Neural progenitor cell (in vitro differentiated cells): ENCODE measurements around the gene ENO2. TPM values are rescaled to one million over a fixed set of nuclear protein-coding genes. Genes with fewer than 3 reads are reported as not detected.

Experiments
- DNase-seq: peaks from one replicate; pipeline ENCODE4 v3.0.0-alpha.2; 2016; ENCODE audit warnings: low spot score
- H2AFZ ChIP-seq: fragments of 200-600 bp; sonication (generic); replicated peaks from 2 replicates; pipeline ENCODE4 v1.6.1; 2016; ENCODE audit warnings: antibody characterized with exemption
- H3F3A ChIP-seq: fragments of 200-600 bp; sonication (generic); 2 replicates; pipeline ENCODE4 v1.6.1; 2016; ENCODE audit warnings: antibody characterized with exemption, low read depth
- H3K27ac ChIP-seq: fragments of 200-600 bp; sonication (generic); 2 replicates; pipeline ENCODE4 v1.5.1; 2016; ENCODE audit warnings: mild to moderate bottlenecking
- H3K27me3 ChIP-seq: fragments of 200-600 bp; sonication (generic); 2 replicates; pipeline ENCODE4 v1.6.1; 2016; ENCODE audit warnings: mild to moderate bottlenecking, moderate library complexity
- H3K36me3 ChIP-seq: fragments of 200-600 bp; sonication (generic); 2 replicates; pipeline ENCODE4 v1.5.1; 2016
- H3K4me1 ChIP-seq: fragments of 200-600 bp; sonication (generic); 2 replicates; pipeline ENCODE4 v1.6.1; 2016; ENCODE audit warnings: mixed run types
- H3K4me2 ChIP-seq: fragments of 200-600 bp; sonication (generic); 2 replicates; pipeline ENCODE4 v1.6.1; 2016
- H3K4me3 ChIP-seq: fragments of 200-600 bp; sonication (generic); 2 replicates; pipeline ENCODE4 v1.5.1; 2016
- H3K79me2 ChIP-seq: fragments of 200-600 bp; sonication (generic); 2 replicates; pipeline ENCODE4 v1.6.1; 2016; ENCODE audit warnings: low read depth
- H3K9ac ChIP-seq: fragments of 200-600 bp; sonication (generic); 2 replicates; pipeline ENCODE4 v1.6.1; 2016
- H3K9me3 ChIP-seq: fragments of 200-600 bp; sonication (generic); 2 replicates; pipeline ENCODE4 v1.5.1; 2016; ENCODE audit warnings: low read depth
- H4K20me1 ChIP-seq: fragments of 200-600 bp; sonication (generic); 2 replicates; pipeline ENCODE4 v1.6.1; 2016; ENCODE audit warnings: low read depth
- H3K27ac Mint-ChIP-seq: 3 replicates; pipeline ENCODE4 v1.8.0; 2021; ENCODE audit warnings: mixed read lengths
- H3K27me3 Mint-ChIP-seq: 2 replicates; pipeline ENCODE4 v1.8.0; 2022; ENCODE audit warnings: low read depth, mild to moderate bottlenecking, inconsistent platforms, moderate library complexity, mixed read lengths; ENCODE audit not compliant: insufficient read depth
- H3K36me3 Mint-ChIP-seq: 3 replicates; pipeline ENCODE4 v1.8.0; 2021; ENCODE audit warnings: mixed read lengths
- H3K4me1 Mint-ChIP-seq: 3 replicates; pipeline ENCODE4 v1.8.0; 2021; ENCODE audit warnings: mixed read lengths
- H3K4me3 Mint-ChIP-seq: 3 replicates; pipeline ENCODE4 v1.8.0; 2021; ENCODE audit warnings: mild to moderate bottlenecking, moderate library complexity, mixed read lengths
- H3K9me3 Mint-ChIP-seq: 3 replicates; pipeline ENCODE4 v1.8.0; 2020; ENCODE audit warnings: mixed read lengths
- CTCF ChIP-seq: fragments of 200-600 bp; sonication (generic); IDR thresholded peaks from 2 replicates; pipeline ENCODE4 v1.5.1; 2017; ENCODE audit warnings: antibody characterized with exemption, mild to moderate bottlenecking
- EZH2 ChIP-seq: fragments of 200-600 bp; sonication (generic); IDR thresholded peaks from 2 replicates; pipeline ENCODE4 v1.6.1; 2017; ENCODE audit warnings: antibody characterized with exemption, mild to moderate bottlenecking, moderate library complexity
- EZH2phosphoT487 ChIP-seq: fragments of 200-600 bp; sonication (generic); IDR thresholded peaks from 2 replicates; pipeline ENCODE4 v1.6.1; 2017; ENCODE audit warnings: antibody characterized with exemption
- total RNA-seq: library from RNA; depleted of rRNA; stranded (reverse); fragments of >200 nt; gene quantifications from 2 replicates; pipeline ENCODE4 v1.2.3, GENCODE V29; 2015; ENCODE audit warnings: low replicate concordance

ENO2 gene
- total RNA-seq, 1 donor from 2014 or later = 82.2 TPM

GRCh38 chr12:6927379-6928021 lies 13.1 kb downstream of the ENO2 start, which contains the start of gene ATN1:
Gene ATN1, plus strand, starts transcription at chr12:6927959. Its CDS starts 6,043 bp downstream, at chr12:6934002.
- H3K79me2 ChIP-seq = peaks cover 61% of the 10 kb centered on the region
- Mint-ChIP-seq H3K9me3 (no peaks in the 10 kb centered on the region), H3K4me1 (peaks cover 76% of the 10 kb centered on the region)

GRCh38 chr12:6928022-6928702 lies 13.8 kb downstream of the ENO2 start:
- no peak overlapping the region for H2AFZ ChIP-seq
- H3K4me1 ChIP-seq = peaks cover 40% of the 10 kb centered on the region
- Mint-ChIP-seq H3K27me3 (peaks cover 11% of the 10 kb centered on the region), H3K4me1 (peaks cover 73% of the 10 kb centered on the region), H3K9me3 (no peaks in the 10 kb centered on the region), H3K27ac (peak overlapping the region; percentile 80), H3K36me3 (peaks cover 16% of the 10 kb centered on the region), H3K4me3 (peak overlapping the region; percentile 98)
- peak overlapping the region; percentile 91 for H3K4me3 ChIP-seq
- peaks cover 68% of the 10 kb centered on the region for H3K79me2 ChIP-seq
- no peaks in the 10 kb centered on the region for H3K27me3 ChIP-seq
- H3K9ac ChIP-seq = peak overlapping the region; percentile 85
- H4K20me1 ChIP-seq = peaks cover 51% of the 10 kb centered on the region
- TF ChIP-seq EZH2 = no peak
- peak; percentile 48 for DNase-seq
- H3K36me3 ChIP-seq = no peaks in the 10 kb centered on the region
- H3K9me3 ChIP-seq = no peaks in the 10 kb centered on the region
- peaks cover 53% of the 10 kb centered on the region for H3F3A ChIP-seq
- H3K27ac ChIP-seq = no peak overlapping the region
- H3K4me2 ChIP-seq = peak overlapping the region; percentile 85

More at GRCh38 chr12:6927379-6928021, 13.1 kb downstream of the ENO2 start, which contains the start of gene ATN1:
- peak within 1 kb of the TSS; percentile 85 for H3K9ac ChIP-seq
- no peak for TF ChIP-seq EZH2phosphoT487
- H3K27me3 ChIP-seq = no peaks in the 10 kb centered on the region
- H3K4me1 ChIP-seq = peaks cover 40% of the 10 kb centered on the region
- Mint-ChIP-seq H3K27me3 (peaks cover 14% of the 10 kb centered on the region), H3K36me3 (peaks cover 16% of the 10 kb centered on the region), H3K4me3 (peak within 1 kb of the TSS; percentile 98), H3K27ac (peak within 1 kb of the TSS; percentile 97)
- DNase-seq = peak; percentile 84
- peak within 1 kb of the TSS; percentile 85 for H3K4me2 ChIP-seq
- H3K9me3 ChIP-seq = no peaks in the 10 kb centered on the region
- H3F3A ChIP-seq = peaks cover 53% of the 10 kb centered on the region
- H3K27ac ChIP-seq = peak within 1 kb of the TSS; percentile 87
- peaks cover 44% of the 10 kb centered on the region for H4K20me1 ChIP-seq
- H2AFZ ChIP-seq = no peak within 1 kb of the TSS
- peak within 1 kb of the TSS; percentile 91 for H3K4me3 ChIP-seq
- no peaks in the 10 kb centered on the region for H3K36me3 ChIP-seq

- peak overlapping the region; percentile 91 for H3K4me3 ChIP-seq
- no peaks in the 10 kb centered on the region for H3K36me3 ChIP-seq
- H3K9me3 ChIP-seq = no peaks in the 10 kb centered on the region
- Mint-ChIP-seq H3K4me3 (peak overlapping the region; percentile 98), H3K27me3 (peaks cover 9% of the 10 kb centered on the region), H3K4me1 (peaks cover 68% of the 10 kb centered on the region), H3K27ac (peak overlapping the region; percentile 80), H3K36me3 (peaks cover 18% of the 10 kb centered on the region), H3K9me3 (no peaks in the 10 kb centered on the region)
- no peak overlapping the region for H3K27ac ChIP-seq
- no peak for DNase-seq
- H4K20me1 ChIP-seq = peaks cover 53% of the 10 kb centered on the region
- H3K27me3 ChIP-seq = no peaks in the 10 kb centered on the region
- no peak for TF ChIP-seq EZH2phosphoT487
- no peak for TF ChIP-seq EZH2
- no peak for TF ChIP-seq CTCF
- peak overlapping the region; percentile 85 for H3K9ac ChIP-seq
- H2AFZ ChIP-seq = no peak overlapping the region
- peaks cover 53% of the 10 kb centered on the region for H3F3A ChIP-seq
- peak overlapping the region; percentile 85 for H3K4me2 ChIP-seq
- H3K79me2 ChIP-seq = peaks cover 74% of the 10 kb centered on the region
- peaks cover 40% of the 10 kb centered on the region for H3K4me1 ChIP-seq
These were observed 14.5 kb downstream of the ENO2 start for GRCh38 chr12:6928703-6929407.
